ENCODE data around the gene KCNIP3.
"Not testable (repeated sequence)": the region's sequence is repeated elsewhere in the genome, so short reads cannot be mapped to it uniquely, and the experiment has no call there.

Gene KCNIP3

GRCh38 chr2:95296880-95297487 lies at the start of gene KCNIP3:
Gene KCNIP3 (plus strand): TSS chr2:95297347. CDS start chr2:95297439, 92 bp downstream.
- DNase-seq (ENCODE audit: low read depth in 2 of 2), result no peak

- DNase-seq (ENCODE audit: low read depth in 2 of 2), result no peak
Measured at GRCh38 chr2:95258271-95258670, 38.9 kb upstream of the KCNIP3 start.

- no peak for DNase-seq (ENCODE audit: low read depth in 2 of 2)
Measured at GRCh38 chr2:95260028-95261023, 36.8 kb upstream of the KCNIP3 start.

- DNase-seq (ENCODE audit: low read depth in 2 of 2), result no peak
Measured at GRCh38 chr2:95261602-95262001, 35.5 kb upstream of the KCNIP3 start.

GRCh38 chr2:95262896-95263542 lies 34.1 kb upstream of the KCNIP3 start:
- DNase-seq (ENCODE audit: low read depth in 2 of 2), result no peak

GRCh38 chr2:95264624-95265023 lies 32.5 kb upstream of the KCNIP3 start:
- DNase-seq (ENCODE audit: low read depth in 2 of 2), result no peak

- DNase-seq (ENCODE audit: low read depth in 2 of 2), result no peak
Measured at GRCh38 chr2:95265182-95265581, 32.0 kb upstream of the KCNIP3 start.

GRCh38 chr2:95266781-95267430 lies 30.2 kb upstream of the KCNIP3 start:
- DNase-seq (ENCODE audit: low read depth in 2 of 2), result no peak

- DNase-seq (ENCODE audit: low read depth in 2 of 2), result no peak
Measured at GRCh38 chr2:95267458-95268210, 29.5 kb upstream of the KCNIP3 start.

- DNase-seq (ENCODE audit: low read depth in 2 of 2), result no peak
Measured at GRCh38 chr2:95268211-95269035, 28.7 kb upstream of the KCNIP3 start.

- DNase-seq (ENCODE audit: low read depth in 2 of 2), result no peak
Measured at GRCh38 chr2:95269036-95269680, 28.0 kb upstream of the KCNIP3 start.

- DNase-seq (ENCODE audit: low read depth in 2 of 2), result not testable (repeated sequence)
Measured at GRCh38 chr2:95269745-95270144, 27.4 kb upstream of the KCNIP3 start.

GRCh38 chr2:95270541-95271081 lies 26.5 kb upstream of the KCNIP3 start:
- DNase-seq (ENCODE audit: low read depth in 2 of 2), result no peak

- DNase-seq (ENCODE audit: low read depth in 2 of 2), result no peak
Measured at GRCh38 chr2:95271381-95271971, 25.7 kb upstream of the KCNIP3 start.

- no peak for DNase-seq (ENCODE audit: low read depth in 2 of 2)
Measured at GRCh38 chr2:95272299-95272751, 24.8 kb upstream of the KCNIP3 start.

- no peak for DNase-seq (ENCODE audit: low read depth in 2 of 2)
Measured at GRCh38 chr2:95272781-95273180, 24.4 kb upstream of the KCNIP3 start.

- no peak for DNase-seq (ENCODE audit: low read depth in 2 of 2)
Measured at GRCh38 chr2:95273566-95274290, 23.4 kb upstream of the KCNIP3 start.

All from stimulated activated CD8-positive, alpha-beta memory T cell treated with anti-CD3 and anti-CD28 coated beads, Interleukin-15, amount 100 ng/mL, for 48 hours (primary cell).